Activated CD8-positive, alpha-beta memory T cell treated with anti-CD3 and anti-CD28 coated beads, Interleukin-2, amount 50 U/mL, for 24 hours (primary cell): ENCODE measurements around the gene CP.

Experiments
- DNase-seq: peaks from one replicate; pipeline ENCODE4 v3.0.0-alpha.2; 2020; ENCODE audit errors: extremely low read depth

CP gene

GRCh38 chr3:149186219-149186618, 35.4 kb downstream of the CP start:
- DNase-seq: no peak

DNA sequence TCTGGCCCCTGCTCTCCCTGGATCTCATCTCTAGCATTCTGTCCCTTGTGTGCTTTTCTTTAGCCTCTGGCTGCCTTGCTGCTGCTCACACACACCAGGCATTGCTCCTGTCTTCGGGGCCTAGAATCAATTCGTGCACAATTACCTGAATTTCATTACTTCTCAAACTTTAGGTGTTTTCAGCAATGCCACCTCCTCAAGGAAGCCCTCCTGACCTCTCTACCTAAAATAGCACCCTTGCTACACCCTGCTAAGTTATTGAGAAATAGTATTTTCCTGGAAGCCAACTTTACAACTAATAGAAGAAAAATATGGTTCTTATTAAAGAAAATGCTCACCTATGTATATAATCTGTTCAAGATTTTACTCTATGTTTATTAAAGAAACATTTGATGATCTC, 40.4 kb downstream of the CP start:
- DNase-seq: no peak

GRCh38 chr3:149180057-149180573, 41.5 kb downstream of the CP start:
- no peak for DNase-seq

DNA sequence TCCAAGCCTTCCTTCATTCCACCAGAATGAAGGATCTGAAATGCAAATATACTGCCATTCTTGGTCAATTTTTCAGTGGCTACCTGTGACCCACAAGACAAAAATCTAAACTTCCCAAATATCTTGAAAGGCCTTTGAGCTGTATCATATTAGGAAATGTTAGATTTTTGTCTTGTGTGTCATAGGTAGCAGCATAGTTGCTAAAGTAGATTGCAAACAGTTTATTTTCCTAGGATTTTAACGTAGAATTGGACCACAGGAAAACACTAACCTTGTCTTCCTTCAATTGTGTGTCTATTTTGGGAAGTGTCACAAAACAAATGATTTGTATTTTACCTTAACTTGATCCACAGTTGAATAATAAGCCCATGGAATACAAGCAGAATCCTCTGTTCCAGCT, 42.4 kb downstream of the CP start:
- no peak for DNase-seq

DNA sequence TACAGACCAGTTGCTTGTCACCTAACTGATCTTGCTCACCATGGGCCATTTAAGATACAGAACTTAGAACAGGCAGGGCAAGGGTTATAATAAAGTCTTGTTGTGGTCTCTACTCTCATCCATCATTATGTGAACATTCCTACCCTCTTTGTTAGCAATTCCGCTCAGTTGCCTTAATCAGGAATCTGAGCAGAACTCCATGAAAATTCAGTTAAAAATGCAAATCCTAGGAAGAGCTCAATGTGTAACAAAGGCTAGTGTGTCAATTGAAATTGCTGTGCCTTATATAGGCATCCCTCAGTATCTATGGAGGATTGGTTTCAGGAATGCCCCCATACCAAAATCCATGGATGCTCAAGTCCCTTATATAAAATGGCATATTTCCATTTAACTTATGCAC, 44.5 kb downstream of the CP start:
- DNase-seq: no peak

DNA sequence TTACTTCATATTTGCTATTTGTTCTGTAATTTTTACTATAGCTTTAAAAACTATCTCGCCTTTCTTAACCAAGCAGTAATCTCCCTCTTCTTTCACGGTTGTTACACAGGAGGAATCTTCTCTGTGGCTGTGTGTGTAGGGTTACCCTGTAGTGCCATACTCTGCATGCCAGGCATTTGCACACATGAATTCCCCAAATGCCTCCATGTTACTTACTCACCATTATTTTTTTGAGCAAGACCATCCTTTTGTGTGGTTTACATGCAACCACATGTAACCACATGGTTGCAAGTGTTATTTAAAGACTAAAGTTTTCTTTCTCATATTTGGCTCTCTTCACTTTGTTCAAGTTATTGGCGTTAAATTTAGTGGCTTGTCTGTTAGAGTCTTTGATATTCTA, 46.7 kb downstream of the CP start:
- no peak for DNase-seq

DNA sequence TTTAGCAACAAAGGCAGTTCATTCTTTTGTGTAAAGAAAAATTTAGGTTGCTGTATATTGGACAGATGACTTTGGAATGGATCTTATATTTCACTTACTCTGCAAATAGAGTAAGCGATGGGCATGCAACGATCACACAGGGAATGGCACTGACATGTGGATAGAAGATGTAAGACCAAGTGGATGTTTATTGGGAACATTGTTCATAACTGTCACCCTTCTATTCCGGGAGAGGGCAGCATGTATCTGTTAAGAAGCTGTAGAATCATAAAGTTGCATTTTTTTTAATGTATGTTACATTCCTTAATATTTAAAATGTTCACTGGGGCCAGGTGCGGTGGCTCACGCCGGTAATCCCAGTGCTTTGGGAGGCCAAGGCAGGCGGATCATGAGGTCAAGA, 51.0 kb downstream of the CP start:
- DNase-seq: no peak

DNA sequence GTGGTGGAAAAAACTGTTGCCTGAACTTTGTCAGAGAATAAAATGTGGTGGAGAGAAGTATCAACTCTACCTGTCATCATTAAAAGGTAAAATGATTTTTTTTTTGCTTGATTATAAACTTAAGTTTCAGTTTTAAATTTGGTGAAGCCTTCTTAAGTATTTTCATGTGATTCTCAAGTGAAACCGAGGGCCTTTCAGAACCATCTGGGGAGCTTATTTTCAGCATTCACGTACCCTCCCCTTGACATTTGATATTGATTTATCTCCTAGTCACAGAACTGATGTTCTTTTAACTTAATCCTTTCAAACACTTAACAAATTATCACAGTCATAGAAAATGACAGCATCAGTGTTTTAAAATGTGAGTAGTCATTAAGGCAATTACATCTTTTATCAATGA, 53.7 kb downstream of the CP start:
- no peak for DNase-seq

- no peak for DNase-seq
Observed at GRCh38 chr3:149163066-149163465, 58.6 kb downstream of the CP start.

GRCh38 chr3:149162007-149162406, 59.6 kb downstream of the CP start:
- DNase-seq: no peak

GRCh38 chr3:149160754-149161300, 60.8 kb downstream of the CP start:
- DNase-seq: no peak

GRCh38 chr3:149153402-149153801, 68.2 kb downstream of the CP start:
- DNase-seq: no peak

DNA sequence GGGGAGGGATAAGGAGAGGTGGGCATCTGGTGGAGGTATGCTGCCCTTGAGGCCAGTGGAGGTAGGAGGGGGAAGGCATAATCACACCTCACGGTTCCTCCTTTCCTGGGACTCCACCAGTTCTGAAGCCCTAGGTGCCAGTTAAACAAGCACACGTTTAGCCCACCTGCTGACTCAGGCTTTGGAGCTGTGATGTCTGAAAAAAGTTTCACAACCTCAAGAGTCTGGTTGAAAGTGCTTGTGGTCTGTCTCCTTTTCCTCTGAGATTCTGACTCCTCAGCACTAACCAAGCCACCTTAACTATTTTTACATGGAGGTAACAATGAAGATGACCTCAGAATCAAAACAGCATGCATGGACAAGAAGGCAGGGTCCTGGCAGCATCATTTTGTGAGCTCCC, 69.2 kb downstream of the CP start:
- no peak for DNase-seq

DNA sequence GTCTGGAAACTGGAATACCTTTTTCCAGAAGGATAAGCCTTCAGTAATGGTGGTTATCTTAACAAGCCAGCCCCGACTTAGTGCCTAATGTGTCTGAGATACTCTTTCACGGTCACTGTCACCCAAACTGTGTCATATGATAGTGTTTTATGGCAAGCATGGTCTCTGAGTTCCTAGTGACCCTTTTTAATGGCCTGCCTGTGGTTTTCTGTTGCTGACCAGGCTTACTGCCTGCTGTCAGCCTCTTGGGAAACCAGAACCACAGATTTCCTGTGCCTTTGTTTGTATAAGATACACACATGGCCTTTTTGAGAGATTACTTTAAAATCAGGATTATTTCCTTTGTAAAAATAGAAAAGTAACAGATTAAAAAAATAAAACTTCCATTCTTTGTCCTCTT, 69.8 kb downstream of the CP start:
- no peak for DNase-seq

GRCh38 chr3:149150436-149150835, 71.2 kb downstream of the CP start:
- no peak for DNase-seq

- no peak for DNase-seq
Observed at GRCh38 chr3:149145974-149146373, 75.7 kb downstream of the CP start.

GRCh38 chr3:149145356-149145755, 76.3 kb downstream of the CP start:
- no peak for DNase-seq

DNA sequence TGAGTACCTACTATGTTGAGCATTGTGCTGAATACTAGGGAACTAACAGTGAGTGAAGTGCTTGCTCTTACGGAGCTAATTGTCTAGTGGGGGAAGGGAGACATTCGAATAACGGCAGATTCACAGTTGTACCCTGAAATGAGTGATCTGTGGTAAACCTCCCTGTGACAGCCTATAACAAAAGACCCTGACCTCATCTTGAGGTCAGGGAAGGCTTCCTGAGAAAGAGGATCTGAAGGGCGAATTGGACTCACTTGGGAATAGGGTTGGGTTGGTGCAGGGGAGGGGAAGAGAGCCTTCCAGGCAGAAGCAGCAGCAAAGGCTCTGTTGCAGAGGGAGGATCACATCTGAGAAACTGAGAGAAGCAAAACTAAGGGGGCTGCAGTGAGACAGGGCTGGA, 78.9 kb downstream of the CP start:
- DNase-seq: no peak

GRCh38 chr3:149134575-149134974, 87.1 kb downstream of the CP start:
- DNase-seq: no peak

DNA sequence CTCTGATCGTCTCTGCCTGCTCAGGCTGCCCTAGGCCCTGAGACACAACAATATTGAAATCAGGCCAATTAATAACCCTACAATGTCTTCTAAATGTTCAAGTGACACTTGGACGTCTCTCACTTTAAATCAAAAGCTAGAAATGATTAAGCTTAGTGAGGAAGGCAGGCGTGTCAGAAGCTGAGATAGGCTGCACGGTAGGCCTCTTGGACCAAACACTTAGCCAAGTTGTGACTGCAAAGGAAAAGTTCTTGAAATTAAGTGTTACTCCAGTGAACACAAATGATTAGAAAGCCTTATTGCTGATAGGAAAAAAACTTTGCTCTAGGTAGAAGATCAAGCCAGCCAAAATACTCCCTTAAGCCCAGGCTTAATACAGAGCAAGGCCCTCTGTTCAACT, 90.0 kb downstream of the CP start:
- DNase-seq: no peak

- DNase-seq: peak; percentile 56
Observed at GRCh38 chr3:149129326-149130205, 92.1 kb downstream of the CP start, which contains the start of gene HPS3. Gene HPS3, plus strand, starts transcription at chr3:149129638. Its CDS starts 86 bp downstream, at chr3:149129724.

DNA sequence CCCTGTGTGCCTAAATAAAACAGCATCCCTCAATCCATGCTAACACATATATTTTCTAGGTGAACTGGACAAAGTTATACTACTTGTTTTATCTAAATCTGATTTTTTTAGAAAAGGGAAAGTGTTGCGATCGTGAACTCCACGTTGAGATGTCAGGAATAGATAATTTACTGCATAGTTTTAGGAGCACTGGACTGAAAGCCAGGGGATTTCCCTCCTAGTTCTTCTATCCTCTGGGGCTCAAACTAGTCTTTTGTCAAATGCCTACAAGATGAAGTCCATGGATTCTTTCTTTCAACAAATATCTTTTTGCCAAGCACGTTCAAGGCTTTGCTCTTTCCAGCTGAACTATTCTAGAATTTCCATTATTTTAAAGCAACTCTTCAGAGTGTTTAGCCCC, 92.8 kb downstream of the CP start:
- DNase-seq: no peak
